Measurements from ENCODE around the gene SOX6. TPM values are rescaled to one million over a fixed set of nuclear protein-coding genes. Genes with fewer than 3 reads are reported as not detected.
A peak's percentile ranks its signal among the peaks of the same experiment; 100 is the strongest.

SOX6 gene
- total and polyA plus RNA-seq, 12 donors, result 0.80 to 43.0 (median 21.2) TPM

- WGBS, 2 donors, result 68 to 72% methylated on average over 1 of the region's 1 CpG
These were observed 132.8 kb downstream of the SOX6 start for GRCh38 chr11:16223558-16223957.

GRCh38 chr11:16217631-16218030 is 138.7 kb downstream of the SOX6 start:
- ATAC-seq (no peak), DNase-seq (no peak)
- Histone ChIP-seq H3K4me3 (no peak overlapping the region), H3K36me3 (no peaks in the 10 kb centered on the region), H3K27ac (no peak overlapping the region), H3K9me3 (no peaks in the 10 kb centered on the region), H3K27me3 (no peaks in the 10 kb centered on the region), H3K4me1 (peaks cover 0 to 6% (median 0%) of the 10 kb centered on the region in 9 donors)
- intact Hi-C loops (cut with DNase I), result no loop called here
- 94% methylated on average over 3 of the region's 3 CpGs for WGBS, 2 donors
- TF ChIP-seq, protein P1, sequence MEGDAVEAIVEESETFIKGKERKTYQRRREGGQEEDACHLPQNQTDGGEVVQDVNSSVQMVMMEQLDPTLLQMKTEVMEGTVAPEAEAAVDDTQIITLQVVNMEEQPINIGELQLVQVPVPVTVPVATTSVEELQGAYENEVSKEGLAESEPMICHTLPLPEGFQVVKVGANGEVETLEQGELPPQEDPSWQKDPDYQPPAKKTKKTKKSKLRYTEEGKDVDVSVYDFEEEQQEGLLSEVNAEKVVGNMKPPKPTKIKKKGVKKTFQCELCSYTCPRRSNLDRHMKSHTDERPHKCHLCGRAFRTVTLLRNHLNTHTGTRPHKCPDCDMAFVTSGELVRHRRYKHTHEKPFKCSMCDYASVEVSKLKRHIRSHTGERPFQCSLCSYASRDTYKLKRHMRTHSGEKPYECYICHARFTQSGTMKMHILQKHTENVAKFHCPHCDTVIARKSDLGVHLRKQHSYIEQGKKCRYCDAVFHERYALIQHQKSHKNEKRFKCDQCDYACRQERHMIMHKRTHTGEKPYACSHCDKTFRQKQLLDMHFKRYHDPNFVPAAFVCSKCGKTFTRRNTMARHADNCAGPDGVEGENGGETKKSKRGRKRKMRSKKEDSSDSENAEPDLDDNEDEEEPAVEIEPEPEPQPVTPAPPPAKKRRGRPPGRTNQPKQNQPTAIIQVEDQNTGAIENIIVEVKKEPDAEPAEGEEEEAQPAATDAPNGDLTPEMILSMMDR (IDR thresholded peaks at IDR 0.05), result no peak

More at GRCh38 chr11:16223558-16223957, 132.8 kb downstream of the SOX6 start:
- TF ChIP-seq, protein P1 (IDR thresholded peaks at IDR 0.05), result no peak
- intact Hi-C loops (cut with DNase I), result no loop called here
- Histone ChIP-seq H3K27me3 (no peaks in the 10 kb centered on the region), H3K36me3 (no peaks in the 10 kb centered on the region), H3K9me3 (no peaks in the 10 kb centered on the region), H3K4me3 (no peak overlapping the region), H3K27ac (no peak overlapping the region), H3K4me1 (peaks cover 0 to 32% (median 8%) of the 10 kb centered on the region in 9 donors)
- ATAC-seq, result no peak
- DNase-seq, result no peak

- H3K4me1 ChIP-seq, result peaks cover 0 to 6% (median 0%) of the 10 kb centered on the region in 9 donors
- H3K9me3 ChIP-seq, result no peaks in the 10 kb centered on the region
- no peaks in the 10 kb centered on the region for H3K36me3 ChIP-seq
- H3K27ac ChIP-seq, result no peak overlapping the region
- 88 to 89% methylated on average over 3 of the region's 3 CpGs for WGBS, 2 donors
- ATAC-seq (no peak), DNase-seq (no peak)
- TF ChIP-seq, protein P1 (IDR thresholded peaks at IDR 0.05), result no peak
- intact Hi-C loops (cut with DNase I), result no loop called here
- no peak overlapping the region for H3K4me3 ChIP-seq
- H3K27me3 ChIP-seq, result no peaks in the 10 kb centered on the region
These were observed 139.5 kb downstream of the SOX6 start for GRCh38 chr11:16216831-16217230.

- Histone ChIP-seq H3K27ac (no peak overlapping the region), H3K36me3 (no peaks in the 10 kb centered on the region), H3K4me1 (peaks cover 0 to 4% (median 0%) of the 10 kb centered on the region in 9 donors), H3K9me3 (no peaks in the 10 kb centered on the region), H3K27me3 (no peaks in the 10 kb centered on the region), H3K4me3 (no peak overlapping the region)
- no peak for DNase-seq
- 45 to 54% methylated on average over 1 of the region's 1 CpG for WGBS, 2 donors
- intact Hi-C loops (cut with DNase I), result no loop called here
- TF ChIP-seq, protein P1 (IDR thresholded peaks at IDR 0.05), result no peak
- peak in 1 of 8 donors; percentile 42 for ATAC-seq
These were observed 141.0 kb downstream of the SOX6 start for GRCh38 chr11:16215352-16215751.
